NCI-H1092 treated with DMSO at 0.1 percent for 48 hours (cell line): ENCODE data around the gene PPP3CB.

Experiments
- DNase-seq: peaks from one replicate; lab custom pipeline; 2025; lab: John Stamatoyannopoulos, UW

The PPP3CB gene

DNA sequence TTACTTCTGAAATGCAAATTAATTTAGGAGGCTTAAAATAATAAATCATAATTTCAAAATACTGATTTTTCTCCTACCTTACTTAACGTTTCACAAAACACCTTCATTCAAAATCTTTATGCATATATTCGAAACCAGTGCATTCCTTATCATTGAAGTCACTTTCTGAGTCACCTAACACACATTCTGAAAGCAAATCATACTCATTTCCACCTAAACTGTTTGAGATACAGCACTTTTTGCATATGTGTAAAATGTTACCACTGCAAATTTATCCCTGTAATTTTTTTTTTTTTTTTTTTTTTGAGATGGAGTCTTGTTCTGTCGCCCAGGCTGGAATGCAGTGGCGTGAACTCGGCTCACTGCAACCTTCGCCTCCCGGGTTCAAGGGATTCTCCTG is 15.7 kb downstream of the PPP3CB start:
- DNase-seq, result no peak

DNA sequence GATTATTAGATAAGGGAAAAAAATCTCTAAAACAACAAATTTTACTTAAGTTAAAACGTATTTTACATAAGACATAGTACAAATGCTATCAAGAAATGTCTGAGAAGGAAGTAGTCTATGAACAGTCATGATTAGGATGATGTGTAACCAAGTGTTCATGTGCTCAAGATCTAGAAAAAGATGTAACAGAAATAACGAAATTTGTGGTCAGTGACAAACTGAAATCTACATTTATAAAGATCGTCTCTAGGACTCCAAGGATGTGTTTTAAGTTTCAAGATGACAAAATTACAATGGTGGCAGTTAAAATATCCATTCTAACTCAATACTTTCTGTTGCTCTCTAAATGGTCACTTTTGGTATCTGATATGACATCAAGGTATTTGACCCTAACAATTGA is 17.2 kb downstream of the PPP3CB start:
- DNase-seq, result no peak

DNA sequence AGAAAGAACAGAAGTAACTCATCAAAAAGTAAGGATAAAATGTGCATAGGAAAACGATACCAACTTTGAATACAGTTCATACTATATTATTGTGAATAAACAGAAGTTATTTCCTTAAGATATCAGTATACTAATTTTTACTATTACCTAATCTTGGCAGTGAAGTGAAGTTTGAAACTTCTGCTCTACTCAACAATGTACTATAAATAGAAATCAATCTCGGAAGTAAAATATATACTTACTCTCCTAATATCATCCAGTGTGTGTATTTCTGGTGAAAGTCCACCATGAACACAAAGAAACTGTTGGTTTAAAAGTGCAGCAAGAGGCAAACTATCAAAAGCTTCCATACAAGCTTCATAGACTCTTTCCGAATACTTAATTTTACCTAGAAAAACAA is 24.6 kb downstream of the PPP3CB start:
- DNase-seq, result no peak

DNA sequence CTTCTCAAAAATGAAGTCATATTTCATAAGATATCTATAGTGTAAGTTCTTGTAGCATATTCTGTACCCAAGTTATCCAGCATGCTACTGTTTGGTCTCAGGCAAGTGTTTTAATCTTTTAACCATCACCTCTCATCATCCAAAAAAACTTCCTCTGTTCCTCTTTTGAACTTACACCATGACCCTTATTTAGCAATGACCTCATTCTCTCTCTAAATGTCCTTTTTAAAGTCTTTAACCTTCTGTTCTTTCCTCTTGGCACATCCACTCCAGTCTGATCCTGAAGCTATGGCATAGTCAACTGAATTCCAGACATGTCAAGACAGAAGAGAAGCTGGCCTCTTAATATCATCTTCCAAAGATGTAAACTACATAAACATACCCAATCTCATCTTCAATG is 26.2 kb downstream of the PPP3CB start:
- DNase-seq, result no peak

DNA sequence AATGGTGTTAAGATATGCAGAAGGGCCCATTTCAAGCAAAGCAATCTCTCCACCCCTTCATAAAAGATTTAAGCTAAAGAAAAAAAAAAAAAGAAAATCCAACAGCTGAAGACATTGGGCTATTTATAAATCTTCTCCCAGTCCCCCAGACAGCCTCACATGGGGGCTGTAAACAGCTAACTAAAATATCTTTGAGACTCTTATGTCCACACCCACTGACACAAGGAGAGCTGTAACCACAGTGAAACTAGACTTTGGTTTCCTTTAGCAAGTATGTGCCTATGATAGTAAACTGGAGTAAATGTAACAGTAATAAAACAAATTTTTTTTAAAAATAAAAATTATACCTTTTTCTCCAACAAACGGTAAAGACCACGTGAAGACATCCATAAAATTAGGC is 28.6 kb downstream of the PPP3CB start:
- no peak for DNase-seq

DNA sequence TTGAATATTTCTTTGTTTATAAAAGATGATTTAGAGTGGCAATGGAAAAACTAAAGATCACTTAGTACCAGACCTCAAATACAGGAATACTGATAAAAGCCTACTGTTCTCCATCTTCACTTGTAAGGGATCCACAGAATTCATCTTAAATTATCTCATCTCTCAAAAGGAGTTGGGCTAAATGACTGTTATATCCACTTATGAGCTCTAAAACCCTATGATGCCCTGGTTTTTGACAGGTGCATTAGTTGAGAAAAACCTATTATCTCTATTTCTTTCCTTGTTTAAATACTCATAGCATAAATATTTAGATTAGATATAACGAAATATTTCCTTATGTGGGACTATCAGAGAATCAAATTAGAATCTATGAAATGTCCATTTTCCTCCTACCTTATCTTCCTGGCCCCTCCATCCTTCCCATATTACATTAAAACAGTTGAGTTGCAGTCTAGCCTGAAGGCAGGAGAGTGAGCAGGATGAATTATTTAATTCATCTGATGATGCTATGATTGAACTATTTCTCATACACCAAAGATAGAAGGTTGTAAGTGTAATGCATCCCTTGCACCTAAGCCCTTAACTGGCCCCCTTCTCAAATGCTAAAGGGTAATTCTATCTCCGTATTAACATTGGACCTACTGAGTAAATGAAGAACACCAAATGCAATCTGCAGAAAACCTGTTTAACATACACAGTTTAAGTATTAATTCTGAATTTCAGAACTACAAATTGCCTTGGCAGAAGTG is 29.7 kb downstream of the PPP3CB start:
- no peak for DNase-seq

DNA sequence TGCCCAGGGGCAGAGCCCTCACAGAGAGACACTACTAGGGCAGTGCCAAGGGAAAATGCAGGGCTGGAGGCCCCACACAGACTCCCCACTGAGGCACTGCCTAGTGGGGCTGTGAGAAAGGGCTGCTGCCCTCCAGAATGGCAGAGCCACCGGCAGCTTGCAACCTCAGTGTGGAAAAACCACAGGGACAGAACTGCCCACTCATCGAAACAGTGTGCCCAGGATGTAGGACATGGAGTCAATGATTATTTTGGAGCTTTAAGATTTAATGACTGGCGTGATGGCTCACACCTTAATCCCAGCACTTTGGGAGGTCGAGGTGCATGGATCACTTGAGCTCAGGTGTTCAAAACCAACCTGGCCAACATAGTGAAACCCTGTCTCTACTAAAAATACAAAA is 34.9 kb downstream of the PPP3CB start:
- DNase-seq, result no peak

DNA sequence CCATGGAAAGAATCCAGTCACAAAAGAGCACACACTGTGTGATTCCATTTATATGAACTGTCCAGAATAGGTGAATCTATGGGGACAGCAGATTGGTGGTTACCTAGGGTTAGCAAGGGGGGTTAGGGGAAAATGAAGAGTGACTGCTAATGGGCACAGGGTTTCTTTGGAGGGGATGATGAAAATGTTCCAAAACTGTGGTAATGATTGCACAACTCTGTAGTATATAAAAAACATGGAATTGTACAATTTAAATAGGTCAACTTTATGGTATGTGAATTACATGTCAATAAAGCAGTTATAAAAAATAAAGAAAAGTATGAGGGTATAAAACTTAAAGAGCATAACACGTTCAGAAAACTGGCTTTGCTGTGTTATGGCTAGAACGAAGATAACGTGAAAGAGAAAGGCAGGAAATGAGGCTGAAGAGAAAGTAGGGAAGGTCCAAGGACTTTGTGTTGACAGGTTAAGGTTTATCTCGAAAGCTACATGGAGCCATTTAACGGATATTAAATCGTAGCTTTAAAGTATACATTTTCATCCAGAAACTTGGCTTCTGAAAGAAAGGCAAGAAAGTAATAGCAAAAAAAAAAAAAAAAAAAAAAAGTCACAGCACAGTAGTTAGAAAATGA is 36.0 kb downstream of the PPP3CB start:
- DNase-seq, result no peak

DNA sequence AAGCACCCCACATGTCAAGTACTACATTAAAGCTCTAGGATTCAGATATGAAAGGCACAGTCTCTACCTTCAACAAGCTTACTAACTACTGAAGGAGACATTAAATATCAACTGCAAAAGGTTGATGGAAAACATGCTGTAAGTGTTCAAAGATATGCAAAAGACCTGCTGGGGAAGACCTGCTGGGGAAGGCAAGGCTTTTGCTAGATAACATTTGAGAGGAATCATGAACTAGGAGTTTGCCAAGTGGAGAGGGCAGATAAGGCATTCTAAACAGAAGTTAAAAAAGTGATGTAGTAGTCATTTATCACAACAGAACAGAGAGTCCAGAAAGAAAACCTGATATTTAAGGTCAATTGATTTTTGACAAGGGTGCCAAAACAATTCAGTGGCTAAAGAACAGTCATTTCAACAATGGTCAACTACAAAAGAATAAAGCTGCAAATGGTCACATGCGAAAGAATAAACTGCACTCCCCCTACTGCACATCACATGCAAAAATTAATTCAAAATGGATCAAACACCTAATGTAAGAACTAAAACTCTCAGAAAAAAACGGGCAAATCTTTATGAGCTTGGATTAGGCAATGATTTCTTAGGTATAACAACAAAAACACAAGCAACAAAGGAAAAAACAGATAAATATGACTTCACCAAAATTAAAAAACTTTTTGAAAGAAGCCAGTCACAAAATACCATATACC is 39.5 kb downstream of the PPP3CB start:
- no peak for DNase-seq

DNA sequence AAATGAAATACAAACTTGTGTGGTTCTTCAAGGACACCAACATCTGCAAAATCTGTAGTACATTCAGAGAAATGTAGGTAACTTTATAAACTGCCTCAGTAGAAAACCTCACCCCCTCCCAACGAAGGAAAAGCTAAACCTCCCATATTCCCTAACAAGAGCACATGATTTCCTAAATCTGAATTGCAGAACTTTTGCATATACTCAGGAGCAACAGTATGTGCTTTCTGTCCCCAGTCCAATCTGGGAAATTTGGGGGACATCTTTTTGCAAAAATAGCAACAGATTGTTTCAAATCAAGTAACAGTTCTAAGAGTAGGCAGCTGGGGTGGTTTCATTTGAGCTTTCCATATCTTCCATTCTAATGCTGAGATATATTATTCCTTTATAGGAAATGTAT is 46.7 kb downstream of the PPP3CB start:
- DNase-seq, result no peak

DNA sequence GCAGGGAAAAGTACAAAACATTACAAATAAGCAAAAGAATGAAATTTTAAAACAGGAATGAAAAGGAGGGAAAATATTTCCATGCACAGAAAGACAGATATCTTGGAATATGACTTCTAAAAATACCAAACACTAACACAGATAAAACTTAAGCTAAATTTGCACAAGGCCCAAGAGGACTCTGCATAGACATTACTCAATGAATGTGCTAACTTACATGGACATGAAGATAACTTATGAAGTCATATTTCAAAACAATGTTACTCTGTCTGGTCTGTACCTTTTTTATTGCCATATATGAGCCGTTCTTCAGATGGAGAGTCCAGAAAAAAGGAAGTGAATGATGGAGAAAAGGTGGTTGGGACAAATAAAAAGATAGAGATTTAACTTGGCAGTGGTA is 47.4 kb downstream of the PPP3CB start:
- no peak for DNase-seq

DNA sequence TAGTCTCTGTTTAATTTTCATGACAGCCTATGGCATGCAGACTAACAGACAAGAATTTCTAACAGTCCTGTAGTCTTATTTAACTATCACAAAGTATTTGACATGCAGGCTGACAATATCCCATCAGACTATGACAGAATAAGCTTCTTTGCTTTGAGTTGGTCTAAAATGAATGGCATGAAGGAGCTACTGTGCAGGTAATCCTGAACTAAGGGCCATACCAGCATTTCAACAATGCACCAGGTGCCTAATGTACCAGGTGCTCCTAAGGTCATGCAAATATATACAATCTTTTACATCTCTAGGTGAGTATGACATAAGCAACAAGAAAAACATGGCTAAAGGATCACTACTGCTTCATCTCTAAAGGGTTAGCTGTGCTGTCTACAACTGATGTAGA is 48.9 kb downstream of the PPP3CB start:
- DNase-seq, result no peak

DNA sequence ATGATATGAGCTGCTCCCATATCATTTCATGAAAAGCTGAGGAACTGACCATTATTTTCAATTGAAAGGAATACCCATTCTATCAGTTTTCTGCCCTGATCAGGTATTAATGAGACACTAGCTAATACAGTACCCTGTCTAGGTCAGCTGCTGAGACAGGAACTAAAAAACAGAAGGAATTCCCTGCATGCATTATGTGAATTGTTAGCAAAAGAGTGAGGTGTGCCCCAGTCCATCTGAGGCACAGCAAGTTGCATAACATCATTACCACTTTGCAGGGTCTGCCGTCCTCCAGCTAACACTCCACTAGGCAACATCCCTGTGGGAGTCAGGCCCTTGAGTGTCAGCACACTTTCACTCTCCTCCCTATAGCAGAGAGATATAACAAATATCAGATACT is 51.4 kb downstream of the PPP3CB start:
- DNase-seq, result no peak

DNA sequence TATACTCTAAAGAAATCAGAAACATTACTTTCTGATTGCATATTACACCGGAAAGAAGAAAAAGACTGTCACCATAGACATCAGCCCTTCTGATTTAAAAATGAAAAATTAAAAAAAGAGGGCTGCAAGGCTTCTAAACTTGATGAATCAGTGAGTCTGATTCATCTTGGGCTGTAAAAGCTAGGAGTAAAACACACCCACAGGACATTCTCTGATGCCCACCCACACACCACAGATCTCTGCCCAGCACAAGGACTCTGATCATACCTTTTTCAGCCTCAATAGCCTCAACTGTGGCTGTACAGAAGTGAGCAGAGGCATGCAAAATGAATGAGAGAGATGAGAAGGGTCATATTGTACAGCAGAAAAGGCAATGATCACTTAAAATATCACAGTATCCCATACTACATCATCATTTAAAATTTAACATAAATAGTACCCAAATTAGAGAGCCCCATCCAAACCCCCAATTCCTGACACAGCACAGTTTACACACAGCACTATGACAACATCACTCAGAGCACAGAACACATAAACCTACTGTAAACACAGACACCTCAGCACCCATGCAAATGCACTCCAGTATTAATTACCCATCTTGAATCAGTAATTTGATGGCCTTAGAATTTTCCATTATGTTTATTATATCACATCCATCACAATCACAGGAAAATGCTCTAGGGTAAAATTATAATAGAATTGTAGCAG is 56.1 kb downstream of the PPP3CB start:
- no peak for DNase-seq

DNA sequence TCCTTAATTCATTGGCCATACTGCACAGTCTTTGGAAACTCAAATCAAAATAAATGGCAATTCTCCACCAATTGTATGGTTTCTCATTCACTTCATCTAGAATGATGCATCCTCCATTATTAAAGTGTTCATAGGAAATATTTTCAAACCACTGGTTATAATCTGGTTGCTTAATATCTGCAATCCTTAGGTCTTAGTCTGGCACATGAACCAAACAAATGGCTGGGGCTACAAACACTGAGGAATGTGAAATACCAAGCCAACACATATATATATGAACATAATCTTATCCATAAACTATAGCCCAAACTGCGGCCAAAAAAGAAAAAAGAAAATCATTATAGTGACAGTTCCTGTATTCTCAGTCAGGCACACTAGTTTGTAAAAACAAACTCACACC is 56.8 kb downstream of the PPP3CB start:
- DNase-seq, result no peak

DNA sequence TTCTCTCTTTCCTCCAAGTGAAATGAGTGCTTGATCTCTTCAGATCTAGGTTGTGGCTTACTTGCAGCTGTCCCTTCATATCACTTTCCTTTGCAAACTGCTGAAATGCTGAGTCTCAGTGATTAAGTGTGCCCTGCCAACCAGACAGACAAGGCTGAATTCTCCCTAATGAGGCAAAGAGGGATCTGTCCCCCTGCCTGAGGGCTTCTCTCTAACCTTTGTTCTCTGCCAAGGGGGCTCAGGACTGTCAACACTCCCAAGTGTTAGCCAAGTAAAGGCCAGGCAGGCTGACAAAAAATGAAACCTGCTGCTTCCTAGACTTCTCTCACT is 62.3 kb downstream of the PPP3CB start, which contains the start of gene MSS51:
TSS of gene MSS51 (minus strand) at position 24 of the 330 bp plus-strand sequence. CDS start 5,277 bp downstream, outside the sequence.
- DNase-seq, result no peak

DNA sequence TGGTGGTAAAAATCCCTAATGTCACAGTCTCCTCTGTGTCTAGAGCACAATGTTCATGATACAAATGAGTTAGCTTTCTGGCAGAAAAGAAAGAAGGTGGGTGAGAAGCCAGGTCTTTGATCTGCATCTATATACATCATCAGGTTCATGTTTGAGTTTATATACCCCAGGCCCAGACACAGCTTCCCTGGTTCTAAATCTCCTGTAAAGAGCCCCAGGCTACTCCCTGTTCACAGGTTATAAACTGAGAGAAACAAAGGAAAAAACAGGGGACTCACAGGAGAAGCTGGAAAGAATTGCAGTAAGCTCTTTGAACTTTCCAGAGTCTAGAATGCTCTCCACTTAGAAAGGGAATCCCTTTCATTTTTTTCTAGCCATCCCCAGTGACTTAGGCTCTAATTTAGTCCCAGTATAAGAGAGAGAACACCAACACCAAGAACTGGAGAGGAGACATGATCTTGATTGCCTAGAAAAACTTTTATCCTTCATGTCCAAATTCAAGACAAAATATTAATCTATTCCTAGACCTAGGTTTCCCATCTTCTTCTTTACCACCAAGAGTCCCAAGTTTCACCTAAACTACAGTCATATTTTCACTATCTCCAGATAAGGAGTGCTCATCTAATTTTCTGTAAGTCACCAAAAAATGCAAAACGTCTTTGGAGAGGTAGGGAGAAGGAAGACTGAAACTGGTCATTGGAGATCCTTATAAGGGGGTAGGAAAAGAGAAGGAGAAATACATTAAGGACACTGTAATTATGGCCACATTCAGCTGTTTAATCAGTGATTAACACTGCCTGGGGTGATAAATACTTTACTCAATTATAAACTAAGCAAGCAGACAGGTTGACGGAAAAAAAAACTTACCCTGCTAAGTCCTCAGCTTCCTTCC is 62.9 kb downstream of the PPP3CB start:
- no peak for DNase-seq

DNA sequence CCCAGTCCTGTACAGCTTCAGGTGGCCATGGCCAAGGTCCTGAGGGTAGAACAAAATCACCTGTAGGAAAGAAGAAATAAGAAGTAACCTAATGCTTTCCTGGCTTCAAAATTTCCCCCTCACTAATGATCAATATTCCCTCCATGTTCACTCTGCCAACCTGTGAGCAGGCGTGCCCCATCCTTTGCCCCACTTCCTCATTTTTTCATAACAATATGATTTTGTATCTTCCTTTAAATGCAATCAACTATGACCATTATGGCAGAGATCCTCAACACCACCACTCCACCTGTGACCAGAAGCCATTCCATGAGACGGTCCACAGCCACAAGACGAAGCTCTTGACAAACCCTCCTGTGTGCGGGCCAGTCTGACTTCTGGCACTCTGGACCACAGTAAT is 69.5 kb downstream of the PPP3CB start:
- DNase-seq, result no peak

DNA sequence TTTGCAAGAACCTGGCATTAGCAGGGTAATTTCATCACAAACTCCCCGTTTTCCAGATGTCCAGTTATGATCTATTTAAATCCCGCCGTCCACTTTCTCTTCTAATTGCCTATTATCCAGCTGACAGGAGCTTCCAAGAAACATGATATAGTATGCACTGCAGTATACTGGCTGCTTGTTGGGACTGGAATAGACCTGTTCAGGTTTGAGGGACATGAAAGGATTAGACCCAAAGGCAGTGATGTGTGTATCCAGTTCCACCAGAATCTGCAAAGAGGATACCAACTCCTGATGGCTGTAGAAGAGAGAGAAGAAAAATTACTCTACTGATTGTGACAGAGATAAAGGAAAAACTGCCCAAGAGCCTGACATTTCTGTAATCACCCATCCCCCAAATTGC is 71.3 kb downstream of the PPP3CB start:
- no peak for DNase-seq

DNA sequence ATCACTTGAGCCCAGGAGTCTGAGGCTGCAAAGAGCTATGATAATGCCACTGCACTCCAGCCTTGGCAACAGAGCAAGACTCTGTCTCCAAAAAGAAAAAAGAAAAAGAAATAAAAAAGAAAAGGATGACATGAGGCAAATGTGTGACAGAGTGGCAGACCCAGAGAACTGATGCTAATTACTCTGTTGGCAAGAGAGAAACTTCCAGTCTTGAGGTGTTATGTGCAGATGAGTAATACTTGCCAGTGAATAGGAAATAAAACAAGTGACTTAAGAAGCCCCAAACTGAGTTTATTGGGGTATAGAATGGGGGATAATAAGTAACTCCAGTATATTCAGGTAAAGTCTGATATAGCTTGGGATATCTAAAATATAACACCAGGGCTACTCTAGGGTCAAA is 72.5 kb downstream of the PPP3CB start:
- DNase-seq, result no peak

DNA sequence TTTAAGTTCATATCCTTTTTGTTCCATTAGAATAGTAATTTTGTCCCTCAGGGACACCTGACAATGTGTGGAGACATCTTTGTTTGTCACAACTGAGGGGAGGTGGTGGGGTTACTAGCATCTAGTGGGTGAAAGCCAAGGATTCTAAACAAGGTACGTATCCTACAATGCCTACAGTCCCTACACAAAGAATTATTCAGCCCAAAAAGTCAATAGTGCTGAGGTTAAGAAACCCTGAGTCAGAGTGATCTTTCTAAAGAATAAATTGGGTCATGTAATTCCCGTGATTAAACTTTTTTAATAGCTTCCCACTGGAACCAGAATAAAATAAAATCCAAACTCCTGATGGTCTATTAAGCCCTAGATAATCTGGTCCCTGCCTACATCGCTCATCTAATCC is 79.3 kb downstream of the PPP3CB start:
- no peak for DNase-seq
